Fibroblast of gingiva (primary cell): ENCODE data around the gene IL10RA.
"Not testable (repeated sequence)": the region's sequence is repeated elsewhere in the genome, so short reads cannot be mapped to it uniquely, and the experiment has no call there.

Source experiments
- DNase-seq: peaks from one replicate; pipeline ENCODE4 v3.0.0-alpha.2; 2011; ENCODE audit warnings: low read depth

Gene IL10RA

DNA sequence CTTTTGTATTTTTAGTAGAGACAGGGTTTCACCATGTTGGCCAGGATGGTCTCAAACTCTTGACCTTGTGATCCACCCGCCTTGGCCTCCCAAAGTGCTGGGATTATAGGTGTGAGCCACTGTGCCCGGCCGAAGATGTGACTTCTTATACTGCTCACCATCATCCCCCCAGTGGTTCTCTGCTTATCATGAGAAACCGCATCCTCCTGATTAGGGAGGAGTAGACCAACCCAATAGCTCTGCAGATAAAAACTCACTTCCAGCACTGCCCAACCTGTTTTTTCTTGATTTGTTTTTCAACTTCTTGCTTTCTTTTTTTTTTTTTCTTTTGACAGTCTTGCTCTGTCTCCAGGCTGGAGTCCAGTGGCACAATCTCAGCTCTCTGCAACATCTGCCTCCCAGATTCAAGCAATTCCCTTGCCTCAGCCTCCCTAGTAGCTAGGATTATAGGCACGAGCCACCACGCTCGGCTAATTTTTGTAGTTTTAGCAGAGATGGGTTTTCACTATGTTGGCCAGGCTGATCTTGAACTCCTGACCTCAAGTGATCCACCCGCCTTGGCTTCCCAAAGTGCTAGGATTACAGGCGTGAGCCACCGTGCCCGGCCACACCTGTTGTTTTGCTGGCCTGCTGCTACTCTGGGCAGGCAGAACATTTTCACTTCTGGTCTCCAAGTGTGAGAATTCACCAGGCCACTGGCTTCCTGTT is 21.5 kb downstream of the IL10RA start:
- not testable (repeated sequence) for DNase-seq

DNA sequence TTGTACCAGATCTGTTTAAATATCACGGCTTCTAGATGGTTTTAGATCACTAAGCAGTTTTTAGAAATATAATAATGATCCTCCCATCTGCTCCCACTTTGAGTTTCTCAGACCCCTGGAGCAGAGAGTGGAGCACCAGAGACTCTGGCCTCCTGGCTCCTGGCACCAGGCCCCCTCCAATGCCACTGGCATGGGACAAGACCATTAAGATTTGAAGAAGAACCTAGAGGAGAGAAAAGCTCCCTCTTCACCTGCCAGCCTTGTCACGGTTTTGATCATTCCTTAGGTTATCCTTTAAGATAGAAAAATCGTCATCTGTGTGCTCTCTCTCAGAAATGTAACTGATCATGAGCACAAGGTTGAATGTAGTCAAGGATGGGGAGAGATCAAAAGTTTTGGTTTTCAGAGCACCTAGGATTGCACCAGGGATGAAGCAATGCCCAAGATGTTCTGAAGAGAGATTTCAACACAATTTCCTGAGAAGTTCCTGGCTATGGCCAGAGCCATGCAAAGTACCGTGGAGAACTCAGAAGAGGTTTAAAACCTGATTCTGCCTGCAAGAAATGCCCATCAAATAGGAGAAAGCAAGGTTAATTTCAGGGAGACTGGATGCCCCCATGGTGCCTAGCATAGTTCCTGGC is 22.2 kb downstream of the IL10RA start:
- no peak for DNase-seq

DNA sequence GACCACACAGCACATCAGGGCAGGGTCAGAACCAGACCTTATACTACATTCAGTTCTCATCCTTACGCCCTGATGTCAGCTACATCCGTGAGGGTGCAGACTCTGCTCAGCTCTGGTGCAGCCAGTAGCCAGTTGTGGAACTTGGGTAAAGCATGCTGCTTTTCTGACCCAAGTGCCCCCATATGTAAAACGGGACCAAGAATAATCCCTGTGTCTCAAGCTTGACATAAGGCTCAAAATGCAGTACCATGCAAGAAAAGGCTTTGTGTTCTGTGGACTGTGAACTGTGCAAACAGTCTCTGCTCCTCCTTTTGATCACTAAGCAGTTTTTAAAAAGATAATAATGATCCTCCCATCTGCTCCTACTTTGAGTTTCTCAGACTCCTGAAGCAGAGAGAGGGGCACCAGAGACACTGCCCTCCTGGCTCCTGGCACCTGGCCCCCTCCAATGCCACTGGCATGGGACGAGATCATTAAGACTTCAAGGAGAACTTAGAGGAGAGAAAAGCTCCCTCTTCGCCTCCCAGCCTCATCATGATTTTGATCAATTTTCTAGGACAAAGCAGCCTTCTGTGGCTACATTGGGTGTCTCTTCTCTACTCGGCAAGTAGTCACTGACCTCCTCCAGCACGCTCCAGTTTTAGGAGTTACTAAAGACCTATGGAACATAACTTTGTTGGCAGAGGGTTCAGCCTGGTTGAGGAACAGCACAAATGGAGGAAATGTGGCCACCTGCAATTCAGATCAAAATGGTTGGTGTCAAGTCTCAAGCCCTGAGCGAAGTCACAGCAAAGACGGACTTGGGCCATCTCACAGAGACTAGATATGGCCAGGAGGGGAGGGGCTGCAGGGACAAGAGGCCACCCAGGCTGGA is 23.9 kb downstream of the IL10RA start:
- no peak for DNase-seq

DNA sequence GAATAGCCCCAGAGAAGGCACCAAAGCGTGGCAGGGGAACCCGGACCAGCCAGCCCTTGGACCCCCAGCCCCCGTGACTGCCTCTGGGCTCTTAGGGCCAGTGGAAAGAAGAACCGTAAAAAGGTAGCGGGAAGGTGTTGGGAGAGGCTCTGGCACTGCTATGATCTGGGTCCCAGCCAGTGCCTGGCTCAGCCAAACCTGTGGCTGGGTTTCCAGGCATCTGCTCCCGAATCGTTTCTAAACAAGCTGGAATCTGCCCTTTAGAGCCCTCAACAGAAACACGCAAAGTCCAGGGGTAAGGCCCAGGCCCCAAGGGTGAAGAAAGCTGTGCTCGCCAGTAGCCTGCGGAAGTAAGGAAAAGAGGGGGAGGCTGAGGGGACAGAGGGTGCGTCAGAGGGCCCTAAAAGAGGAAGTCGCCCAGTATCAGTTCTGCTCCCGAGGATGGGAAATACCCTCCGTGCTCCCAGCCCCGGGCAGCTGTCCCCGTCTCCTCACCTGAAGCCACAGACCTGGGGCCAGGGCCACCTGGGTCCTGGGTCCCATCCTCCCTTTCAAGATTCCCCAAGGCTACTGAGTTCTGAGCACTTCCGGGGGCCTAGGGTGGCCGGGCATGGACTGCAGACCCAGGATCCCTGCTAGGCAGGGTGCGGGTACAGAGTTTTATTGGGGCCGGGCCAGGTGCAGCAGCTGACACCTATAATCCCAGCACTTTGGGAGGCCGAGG is 24.7 kb downstream of the IL10RA start:
- DNase-seq, result no peak

DNA sequence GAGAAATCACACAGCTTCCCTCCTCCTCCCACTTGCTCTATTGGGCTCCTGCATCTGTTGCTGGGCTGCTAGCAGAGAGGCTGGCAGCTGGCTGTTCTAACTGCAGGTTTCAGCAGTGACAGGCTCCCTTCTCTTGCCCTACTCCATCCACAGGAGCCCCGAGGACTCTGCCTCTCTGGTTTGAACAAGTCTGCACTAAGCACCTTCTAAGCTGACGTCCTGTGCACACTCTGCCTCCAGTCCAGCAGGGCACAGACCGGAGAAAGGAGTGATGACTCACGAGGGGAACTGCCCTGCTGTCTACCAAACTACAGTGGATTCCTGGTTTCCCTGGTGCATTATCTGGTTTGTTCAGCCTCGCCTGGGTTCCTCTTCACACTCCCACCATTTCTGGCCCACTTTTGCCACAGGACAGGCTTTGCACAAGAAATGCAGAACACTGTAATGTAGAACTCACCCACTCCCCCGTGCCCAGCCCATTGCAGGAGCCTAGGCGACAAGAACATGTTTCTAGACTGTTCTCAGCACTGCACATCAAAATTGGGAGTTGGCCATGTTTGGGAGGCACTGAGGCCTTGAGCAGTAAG is 26.0 kb downstream of the IL10RA start:
- no peak for DNase-seq

DNA sequence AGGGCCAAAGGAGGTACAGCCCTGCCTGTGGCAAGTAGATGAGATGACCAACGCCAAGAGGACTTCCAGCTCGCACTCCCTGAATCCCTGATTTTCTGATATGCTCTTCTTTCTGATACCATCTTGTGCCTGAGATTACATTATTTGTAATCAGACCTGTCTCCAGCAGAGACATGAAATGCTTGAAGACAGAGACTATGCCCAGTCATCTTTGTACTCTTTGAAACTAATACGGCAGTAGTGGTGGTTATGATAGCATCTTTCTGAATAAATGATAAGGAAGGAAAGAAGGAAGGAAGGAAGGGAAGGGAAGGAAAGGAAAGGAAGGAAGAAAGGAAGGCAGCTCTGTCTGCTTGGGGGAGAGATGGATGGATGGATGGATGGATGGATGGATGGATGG is 27.8 kb downstream of the IL10RA start:
- no peak for DNase-seq

DNA sequence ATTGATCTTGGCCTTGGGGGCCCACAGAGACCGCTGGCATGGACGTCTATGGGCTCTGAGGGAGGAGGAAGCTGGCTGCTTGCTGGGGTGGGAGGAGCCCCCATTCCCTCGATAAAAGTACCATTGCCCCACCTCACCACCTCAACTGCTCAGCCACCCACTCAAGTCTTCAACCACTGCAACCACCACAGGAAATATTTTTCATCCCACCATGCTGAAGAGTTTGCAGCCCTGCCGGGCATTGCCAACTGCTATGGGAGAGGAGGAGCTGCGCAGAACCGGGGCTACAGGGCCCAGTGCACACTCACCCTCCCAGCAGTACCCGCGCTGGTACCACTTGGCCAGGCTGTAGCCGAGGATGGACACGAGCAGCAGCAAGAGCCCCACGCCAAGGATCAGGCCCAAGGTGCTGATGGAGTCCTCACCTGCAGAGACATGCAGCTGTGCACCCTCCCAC is 29.2 kb downstream of the IL10RA start:
- no peak for DNase-seq

DNA sequence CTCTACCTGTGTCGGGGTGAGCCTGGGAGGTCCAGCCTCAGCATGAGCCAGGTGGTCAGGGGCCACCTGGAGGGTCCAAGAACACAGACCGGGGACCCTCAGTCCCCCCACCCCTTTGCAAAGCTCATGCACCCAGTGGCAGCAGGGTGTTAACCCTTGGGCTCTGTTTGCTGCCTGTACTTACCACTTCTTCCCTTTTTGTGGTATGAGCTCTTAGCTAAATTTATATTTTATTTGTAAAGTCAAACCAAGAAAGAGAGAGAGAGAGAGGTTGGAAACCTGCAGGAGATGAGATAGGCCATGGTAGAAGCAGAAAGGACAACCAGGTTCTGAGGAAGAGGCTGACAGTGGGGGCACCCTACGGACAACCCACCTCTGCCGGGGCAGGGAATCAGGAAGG is 29.9 kb downstream of the IL10RA start:
- DNase-seq, result no peak

DNA sequence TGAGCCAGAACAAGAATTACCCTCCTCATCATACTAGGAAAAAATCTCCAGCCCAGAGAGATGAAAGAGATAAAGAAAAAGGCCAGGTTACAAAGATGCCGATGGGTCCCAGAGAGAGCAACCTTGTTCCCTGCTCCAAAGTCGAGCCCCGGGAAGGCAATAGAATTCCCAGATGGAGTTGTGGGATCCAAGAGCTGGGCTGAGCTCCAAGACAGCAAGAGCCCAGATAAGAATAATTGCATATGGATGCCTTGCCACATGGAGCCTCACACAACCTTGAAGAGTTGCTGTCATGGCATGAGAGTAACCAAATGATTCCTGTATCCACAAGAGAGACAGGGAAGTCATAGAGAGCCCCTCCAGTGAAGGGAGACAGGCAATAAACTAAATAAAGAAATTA is 30.9 kb downstream of the IL10RA start:
- no peak for DNase-seq

DNA sequence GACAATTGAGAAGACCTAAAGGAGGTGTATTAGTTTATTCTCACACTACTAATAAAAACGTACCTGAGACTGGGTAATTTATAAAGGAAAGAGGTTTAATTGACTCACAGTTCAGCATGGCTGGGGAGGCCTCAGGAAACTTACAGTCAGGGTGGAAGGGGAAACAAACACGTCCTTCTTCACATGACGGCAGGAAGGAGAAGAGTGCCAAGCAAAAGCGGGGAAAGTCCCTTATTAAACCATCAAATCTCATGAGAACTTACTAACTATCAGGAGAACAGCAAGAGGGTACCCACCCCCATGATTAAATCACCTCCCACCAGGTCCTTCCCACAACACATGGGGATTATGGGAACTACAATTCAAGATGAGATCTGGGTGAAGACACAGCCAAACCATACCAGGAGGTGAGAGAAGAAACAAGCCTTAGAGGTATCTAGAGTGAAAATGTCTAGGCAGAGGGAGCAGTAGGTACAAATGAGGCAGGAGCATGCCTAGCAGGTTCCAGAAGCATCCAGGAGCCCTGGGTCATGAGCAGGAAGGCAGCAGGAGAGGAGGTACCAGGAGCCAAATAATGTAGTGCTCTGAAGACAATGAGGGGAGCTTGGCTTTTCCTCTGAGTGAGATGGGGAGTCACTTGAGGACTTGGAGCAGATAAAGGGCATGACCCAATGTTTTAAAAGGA is 31.6 kb downstream of the IL10RA start:
- DNase-seq, result no peak

DNA sequence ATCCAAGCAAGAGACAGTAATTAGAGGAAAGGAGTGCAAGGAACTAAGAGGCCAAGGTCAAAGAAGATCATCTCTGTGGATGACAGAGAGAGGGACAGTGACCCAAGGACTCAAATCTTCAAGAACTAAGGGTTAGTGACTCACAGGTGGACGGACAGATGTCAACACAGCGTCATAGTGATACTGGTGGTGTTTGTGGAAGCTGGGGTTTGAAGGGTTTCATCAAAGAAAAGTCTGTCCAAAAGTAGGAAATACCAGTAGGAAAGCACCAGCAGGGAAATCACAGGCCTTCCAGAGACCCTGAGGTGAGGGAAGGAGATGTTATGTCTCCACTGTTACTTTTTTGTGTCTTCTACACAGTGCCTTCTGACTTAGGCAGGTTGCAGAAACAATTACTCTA is 32.2 kb downstream of the IL10RA start:
- no peak for DNase-seq

DNA sequence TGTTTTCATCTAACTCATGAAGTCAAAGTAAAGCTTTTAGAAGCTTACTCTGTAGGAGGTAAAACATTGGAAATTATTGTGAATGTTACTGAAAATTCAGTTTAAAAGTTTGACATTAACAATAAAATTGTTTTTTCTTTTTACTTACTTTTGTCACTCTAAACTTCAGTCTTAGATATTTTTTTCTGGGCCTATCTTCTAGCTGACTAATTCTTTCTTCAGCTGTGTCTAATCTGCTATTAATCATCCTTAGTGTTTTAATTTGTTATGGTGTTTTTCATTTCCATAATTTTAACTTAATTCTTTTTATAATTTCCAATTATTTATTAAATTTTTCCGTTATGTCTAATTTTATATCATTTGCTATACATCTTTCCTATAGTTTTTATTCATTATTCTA is 35.0 kb downstream of the IL10RA start:
- no peak for DNase-seq

DNA sequence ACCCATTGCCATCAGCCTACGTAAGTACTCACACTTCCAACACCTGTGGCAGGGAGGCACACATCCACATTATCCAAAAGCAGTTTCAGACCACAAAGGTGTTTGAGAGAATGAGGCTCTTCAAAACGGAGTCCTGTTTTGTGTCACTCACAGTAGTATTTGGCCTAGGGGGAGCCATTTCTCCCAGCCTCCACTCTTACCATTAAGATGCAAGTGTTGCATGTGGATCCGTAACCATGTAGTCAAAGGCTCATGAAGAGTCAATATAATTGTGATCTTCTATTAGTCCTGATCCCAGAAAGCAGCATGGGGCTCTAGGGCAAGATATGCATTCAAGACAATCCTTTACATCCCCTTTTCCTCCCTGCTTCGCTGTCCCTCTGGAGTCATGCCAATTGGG is 41.5 kb downstream of the IL10RA start:
- no peak for DNase-seq

DNA sequence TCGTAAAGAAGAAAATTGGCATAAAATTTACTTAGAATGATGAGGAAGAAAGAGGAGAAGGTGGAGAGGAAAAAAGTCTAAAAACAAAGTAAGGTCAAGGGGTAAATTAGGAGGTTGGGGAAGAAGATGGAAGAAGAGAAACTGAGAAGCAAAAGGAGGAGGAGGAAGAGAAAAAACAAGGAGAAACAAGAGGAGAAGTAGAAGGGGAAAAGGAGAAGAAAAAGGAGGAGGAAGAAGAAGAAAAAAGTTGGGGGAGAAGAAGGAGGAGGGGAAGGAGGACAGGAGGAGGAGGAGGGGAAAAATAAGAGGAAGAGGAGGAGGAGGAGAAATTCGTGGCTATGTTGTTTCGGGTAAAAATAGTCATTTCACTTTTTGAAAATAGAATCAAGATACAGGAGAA is 42.4 kb downstream of the IL10RA start:
- DNase-seq, result no peak

DNA sequence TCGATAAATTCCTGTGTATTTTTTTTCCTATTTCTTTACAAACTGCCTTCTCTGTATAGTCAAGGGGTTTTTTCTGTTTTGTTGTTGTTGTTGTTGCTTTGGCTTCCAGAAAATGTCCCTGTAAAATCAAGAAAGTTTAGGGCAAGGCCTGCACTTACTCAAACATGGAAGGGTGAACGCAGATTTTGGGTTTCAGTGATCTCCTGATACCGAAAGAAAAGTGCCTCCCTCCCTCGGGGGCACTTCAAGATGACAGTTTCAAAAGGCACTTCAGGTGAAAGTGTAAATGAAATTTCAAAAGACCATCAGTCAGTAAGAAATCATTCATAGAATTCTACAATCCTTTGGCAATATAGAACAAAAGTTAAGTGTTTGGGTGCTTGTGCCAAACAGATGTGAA is 47.2 kb downstream of the IL10RA start:
- DNase-seq, result no peak

DNA sequence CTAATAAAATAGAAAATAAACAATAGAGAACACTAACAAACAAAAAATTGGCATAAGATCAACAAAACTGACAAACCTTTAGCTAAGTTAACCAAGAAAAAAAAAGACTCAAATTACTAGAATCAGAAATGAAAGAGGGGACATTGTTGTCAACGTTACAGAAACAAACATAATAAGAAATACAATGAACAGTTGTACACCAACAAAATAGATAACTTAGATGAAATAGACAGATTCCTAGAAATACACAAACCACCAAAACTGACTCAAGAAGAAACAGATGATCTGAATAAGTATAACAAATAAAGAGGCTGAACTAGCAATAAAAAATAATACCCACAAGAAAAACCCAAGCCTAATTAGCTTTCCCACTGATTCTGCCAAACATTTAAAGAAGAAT is 55.9 kb downstream of the IL10RA start:
- DNase-seq, result no peak

DNA sequence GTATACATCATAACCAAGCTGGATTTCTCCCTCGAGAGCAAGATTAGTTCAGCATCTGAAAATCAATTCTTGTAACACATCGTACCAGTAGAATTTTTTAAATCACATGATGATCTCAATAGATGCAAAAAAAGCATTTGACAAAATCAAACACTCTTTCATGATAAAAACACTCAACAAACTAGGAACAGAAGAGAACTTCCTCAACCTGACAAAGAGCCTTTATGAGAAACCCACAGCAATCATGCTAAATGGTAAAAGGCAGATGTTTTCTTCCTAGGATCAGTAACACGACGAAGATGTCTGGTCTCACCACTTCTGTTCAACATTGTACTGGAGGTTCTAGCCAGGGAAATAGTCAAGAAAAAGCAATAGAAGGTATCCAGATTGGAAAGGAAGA is 56.6 kb downstream of the IL10RA start:
- DNase-seq, result no peak

DNA sequence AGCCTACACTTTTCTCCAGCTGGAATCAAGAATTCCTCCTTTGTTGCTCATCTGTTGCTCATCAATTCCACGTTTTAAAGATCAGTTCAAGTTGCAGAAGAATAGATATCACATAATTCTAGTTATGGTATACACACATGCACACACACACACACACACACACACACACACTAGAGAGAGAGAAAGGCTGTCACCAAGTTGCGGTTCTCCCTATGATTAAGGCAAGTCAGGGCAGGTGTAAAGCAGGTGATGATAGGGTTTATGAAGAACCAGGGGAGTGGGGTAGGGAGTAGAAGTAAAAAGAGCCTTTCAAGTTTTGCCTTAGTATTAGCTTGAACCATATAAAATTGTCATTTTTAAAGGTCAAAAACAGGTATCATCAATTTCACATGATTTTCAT is 59.0 kb downstream of the IL10RA start:
- DNase-seq, result no peak

DNA sequence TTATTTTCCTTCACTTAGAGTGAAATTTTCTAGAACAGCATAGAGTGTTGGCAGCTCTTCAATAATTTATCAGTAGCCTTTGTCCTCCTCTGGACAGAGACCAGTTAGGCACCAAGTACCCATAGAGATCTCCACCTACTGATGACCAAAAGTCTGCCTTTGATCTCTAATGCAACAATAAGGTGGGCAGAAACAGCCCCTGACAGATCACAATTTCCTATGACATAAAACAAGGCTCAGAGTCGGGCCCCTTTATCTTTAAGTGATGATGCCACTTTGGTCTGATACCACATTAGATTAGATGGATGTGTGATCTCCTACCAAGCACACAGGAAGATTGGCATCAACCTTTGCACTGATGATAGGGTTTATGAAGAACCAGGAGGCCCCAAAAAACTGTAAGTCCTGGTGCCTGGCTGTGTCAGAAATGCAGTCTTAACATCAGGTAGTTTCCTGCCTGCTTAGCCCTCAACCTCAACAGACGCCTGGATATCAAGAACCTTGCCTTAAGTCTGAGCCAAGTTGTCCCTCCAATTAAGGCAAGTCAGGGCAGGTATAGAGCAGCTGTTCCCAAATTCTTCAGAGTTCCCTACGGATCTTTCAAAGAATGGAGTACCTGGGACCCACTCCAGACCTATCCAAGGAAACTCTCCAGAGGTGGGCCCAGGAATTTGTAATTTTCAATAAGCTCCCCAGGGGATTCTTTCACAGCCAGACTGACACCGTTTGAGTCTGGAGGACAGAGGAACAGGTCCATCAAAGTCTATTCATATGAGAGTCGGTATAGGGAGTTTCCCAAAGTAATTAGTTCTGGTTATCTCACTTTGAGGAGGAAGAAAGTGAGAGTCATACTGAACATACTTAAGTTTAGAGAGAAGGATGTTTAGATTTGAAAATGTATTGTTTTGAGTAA is 60.1 kb downstream of the IL10RA start:
- no peak for DNase-seq

DNA sequence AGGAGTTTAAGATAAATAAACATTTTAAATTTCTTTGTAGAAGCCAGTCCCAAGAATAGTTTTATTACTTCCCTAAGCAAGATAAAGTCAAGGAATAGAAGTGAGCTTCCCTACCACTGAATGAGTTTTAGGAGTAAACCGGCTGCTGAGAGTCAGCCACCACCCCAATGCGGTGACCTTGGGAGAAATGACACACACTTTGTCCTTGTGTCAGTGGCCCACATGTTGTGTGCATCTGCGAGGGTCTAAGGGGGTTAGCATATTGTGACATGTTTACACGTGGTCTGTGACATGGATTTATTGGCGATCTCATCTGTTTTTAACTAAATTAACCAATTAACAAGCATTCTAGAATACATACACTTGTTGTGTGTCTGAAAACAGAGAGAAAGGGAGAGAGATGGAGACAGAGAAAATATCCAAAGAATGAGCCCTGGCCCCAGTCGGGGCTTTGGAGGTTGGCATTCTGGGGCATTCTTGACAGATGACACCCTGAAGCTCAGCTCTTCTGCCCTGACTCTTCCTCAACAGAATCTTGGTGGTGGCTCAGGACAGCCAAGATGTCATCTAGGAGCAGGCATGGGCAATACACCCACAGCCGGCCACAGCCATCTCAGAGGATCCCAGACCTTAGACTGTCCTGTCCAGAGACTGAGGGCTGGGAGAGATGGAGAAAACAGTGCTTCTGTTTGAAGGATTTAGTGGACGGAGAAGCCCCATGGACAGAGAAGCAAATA is 60.9 kb downstream of the IL10RA start:
- DNase-seq, result no peak
